Endothelial cell of hepatic sinusoid (primary cell): Measurements from ENCODE around the gene ASS1.

Experiments
- in situ Hi-C: cut with HindIII; loops from 2 replicates; pipeline ENCODE4 v1.10.0; 2017; ENCODE audit warnings: low sequenced_read_pairs

The ASS1 gene

GRCh38 chr9:130493021-130493420, 48.3 kb downstream of the ASS1 start:
- in situ Hi-C loops = no loop called here

DNA sequence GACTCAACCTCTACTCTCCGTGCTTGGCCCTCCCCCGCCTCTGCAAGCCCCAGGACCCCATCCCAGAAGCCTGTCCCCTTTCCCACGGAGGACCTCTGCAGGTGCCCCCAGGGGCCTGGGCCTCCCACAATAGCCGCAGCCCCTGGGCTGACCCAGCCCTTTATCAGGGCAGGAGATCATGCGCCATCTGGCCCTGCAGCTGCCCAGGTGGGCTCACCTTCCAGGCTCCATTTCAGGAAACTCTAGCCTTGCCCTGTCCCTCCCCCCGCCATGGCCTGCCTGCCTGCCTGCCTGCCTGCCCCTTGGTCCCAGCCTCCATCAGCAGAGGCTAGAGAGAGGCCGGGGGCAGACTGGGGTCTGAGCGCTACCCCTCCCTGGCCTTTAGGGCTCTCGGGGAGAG, 48.7 kb downstream of the ASS1 start:
- in situ Hi-C loops = no loop called here

- in situ Hi-C loops = no loop called here
Measured at GRCh38 chr9:130495067-130495466, 50.3 kb downstream of the ASS1 start.

- in situ Hi-C loops = no loop called here
Measured at GRCh38 chr9:130497139-130497538, 52.4 kb downstream of the ASS1 start.

DNA sequence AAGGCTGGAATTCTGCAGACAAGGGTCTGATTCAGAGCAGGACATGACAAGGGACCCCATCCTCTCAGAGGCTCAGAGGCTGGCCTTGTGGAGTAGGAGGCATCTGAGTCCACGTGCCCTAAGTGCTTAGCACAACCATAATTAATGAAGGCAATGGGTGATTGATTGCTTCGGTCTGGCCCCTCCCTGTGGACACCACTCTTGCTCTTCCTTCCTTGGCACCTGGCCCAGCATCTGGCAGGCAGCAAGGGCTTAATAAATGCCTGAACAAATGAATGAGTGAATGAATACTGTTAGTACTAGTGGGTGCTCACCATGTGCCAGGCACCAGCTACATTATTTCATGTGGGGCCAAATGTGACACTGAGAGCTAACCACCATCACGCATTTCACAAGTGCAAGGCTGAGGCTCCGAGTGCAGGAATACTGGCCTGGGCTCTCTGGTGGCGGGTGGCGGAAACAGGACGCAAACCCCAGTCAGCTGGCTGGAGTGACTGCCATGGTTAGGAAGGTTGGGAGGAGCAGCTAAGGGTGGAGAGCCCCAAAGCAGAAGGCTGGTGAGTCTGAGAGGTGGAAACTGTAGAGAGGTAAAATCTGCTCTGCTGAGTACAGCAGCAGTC, 53.6 kb downstream of the ASS1 start:
- in situ Hi-C loops = no loop called here

DNA sequence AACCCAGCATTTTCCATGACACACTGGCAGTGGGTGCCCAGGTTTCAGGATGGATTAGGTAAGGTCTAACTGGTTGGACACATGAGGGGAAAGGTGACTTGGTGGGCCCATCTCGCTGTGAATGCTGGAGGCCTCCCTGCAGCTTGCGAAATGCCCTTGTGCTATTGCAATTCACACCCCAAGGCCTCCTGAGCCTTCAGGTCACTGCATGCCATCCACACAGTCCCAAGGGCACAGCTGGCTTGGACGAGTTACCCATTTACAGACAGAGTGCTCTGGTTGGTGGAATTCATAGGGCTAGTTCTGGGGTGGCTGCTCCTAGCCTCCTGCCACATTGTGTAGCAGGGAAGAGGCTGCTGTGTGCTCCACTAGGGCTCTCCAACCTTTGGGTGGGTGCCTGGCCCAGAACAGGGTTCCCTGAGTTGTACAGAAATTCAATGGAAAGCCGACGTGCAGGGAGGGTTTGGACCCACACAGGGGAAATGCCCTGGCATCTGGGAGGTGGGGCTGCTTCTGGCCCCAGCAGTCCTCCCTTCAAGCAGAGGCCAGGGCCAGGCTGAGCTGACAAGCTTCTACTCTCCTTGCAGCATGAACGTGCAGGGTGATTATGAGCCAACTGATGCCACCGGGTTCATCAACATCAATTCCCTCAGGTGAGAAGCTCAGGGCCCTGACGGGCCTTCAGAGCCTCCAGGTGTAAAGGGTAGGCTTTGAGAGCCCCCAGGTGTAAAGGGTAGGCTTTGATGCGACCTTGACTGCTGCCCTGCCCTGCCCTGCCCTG, 54.3 kb downstream of the ASS1 start:
- in situ Hi-C loops = no loop called here

DNA sequence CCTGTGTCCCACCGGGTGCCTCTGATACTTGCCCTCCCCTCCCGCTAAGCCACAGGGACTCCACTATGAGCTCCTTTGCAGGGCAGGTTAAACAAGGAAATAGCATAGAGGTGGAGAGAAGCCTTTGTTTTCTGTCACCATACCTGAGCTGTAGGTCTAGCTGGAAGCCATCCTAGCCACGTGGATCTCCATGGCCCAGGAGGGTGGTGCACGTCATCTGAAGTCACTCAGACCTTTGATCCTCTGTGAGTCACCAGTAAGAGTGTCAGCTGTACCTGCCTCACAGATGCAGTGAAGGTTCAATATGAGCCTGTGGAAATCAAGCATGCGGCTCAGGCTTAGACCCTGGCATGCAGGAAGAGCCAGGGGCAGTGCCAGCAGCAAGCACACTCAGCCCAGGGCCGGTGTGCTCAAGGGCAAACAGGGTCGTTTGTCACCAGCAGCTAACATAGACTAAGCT, 55.1 kb downstream of the ASS1 start:
- in situ Hi-C loops = no loop called here

- in situ Hi-C loops = no loop called here
Measured at GRCh38 chr9:130500340-130501180, 55.8 kb downstream of the ASS1 start.

DNA sequence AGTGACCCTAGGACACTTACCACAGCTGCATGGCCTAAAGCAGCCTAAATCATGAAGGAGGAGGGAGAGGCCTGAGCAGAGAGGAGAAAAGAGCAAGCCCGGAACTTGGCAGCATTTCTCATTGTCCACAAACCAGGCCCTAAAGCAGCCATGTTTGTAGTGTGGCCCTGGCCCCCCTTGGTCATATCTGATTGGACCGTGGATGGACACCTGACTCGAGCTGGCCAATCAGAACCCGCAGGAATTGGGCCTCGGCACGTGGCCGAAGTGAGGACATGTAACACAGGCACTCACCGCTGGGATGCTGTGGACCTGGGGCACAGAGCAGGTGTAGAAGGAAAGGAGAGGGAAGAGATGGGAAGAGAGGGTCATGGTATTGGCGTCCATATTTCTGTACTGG, 56.9 kb downstream of the ASS1 start:
- in situ Hi-C loops = no loop called here

- in situ Hi-C loops = no loop called here
Measured at GRCh38 chr9:130508218-130508617, 63.5 kb downstream of the ASS1 start.

DNA sequence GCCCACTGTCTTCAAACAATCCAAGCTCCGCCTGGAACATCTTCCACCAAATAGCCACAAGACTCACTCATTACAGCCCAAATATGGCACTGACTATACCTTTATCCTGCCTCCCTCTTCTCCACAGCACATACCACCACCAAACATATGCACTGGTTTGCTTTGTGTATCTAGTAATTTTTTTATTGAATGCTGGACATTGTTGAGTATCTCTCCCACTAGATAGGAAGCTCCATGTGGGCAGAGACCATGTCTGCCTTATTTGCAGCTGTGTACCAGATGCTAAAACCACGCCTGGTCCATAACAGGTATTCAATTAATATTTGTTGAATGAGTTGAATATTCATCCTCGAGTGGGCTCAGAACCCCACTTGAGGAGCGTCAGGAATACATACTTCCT, 67.4 kb downstream of the ASS1 start:
- in situ Hi-C loops = no loop called here

DNA sequence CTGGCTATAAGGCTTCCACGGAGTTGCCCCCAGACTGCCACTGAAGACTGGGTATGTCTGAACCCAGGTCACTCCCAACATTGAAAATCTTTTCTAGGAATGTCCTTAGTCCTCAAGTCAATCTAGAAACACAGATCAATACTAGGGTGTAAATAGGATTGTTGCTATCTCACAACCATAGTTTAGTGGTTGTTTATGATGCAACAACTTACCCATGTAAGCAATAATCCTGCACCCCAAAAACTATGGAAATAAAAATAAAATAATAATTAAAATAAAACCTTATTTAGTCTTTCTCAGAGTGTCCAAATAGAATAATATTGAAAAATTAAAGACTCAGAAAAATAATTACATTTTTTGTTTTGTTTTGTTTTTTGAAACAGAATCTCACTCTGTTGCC, 68.3 kb downstream of the ASS1 start:
- in situ Hi-C loops = no loop called here

- in situ Hi-C loops = no loop called here
Measured at GRCh38 chr9:130518233-130518632, 73.5 kb downstream of the ASS1 start.

- in situ Hi-C loops = no loop called here
Measured at GRCh38 chr9:130518943-130519799, 74.4 kb downstream of the ASS1 start.

DNA sequence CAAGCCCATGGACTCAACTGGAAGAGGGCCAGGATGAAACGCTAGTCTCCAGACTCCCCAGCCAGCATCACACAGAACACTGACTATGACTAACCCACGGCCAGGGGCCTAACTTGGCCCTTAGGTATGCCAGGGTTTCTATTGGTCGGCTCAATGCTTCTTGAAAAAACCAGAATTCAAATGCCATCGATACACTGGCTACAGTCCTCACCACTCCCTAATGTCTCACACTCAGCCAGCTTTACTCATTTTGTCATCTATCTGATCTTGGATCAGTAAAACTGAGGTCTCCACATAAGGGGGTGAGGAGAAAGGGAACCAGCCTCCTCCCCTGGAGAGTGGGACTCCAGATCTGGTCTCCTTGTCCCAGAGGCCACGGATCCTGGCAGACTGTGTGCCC, 75.2 kb downstream of the ASS1 start:
- in situ Hi-C loops = no loop called here

DNA sequence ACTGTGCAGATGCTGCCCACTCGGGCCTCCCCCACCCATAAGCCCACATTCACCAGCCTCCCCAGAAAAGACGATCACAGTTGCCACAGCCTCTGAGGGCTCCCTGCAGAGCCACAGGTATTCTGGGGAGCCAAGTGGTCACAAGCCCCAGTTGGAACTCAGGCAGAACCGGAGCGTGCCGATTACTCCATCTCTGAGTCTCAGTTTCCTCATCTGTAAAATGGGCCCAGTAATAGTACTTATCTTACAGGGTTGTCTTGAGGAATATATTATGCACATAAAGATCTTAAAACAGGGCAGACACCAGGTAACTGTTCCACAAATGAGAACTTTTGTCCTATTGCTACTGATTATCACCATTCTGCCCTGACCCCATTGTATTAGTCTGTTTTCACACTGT, 77.0 kb downstream of the ASS1 start:
- in situ Hi-C loops = no loop called here

DNA sequence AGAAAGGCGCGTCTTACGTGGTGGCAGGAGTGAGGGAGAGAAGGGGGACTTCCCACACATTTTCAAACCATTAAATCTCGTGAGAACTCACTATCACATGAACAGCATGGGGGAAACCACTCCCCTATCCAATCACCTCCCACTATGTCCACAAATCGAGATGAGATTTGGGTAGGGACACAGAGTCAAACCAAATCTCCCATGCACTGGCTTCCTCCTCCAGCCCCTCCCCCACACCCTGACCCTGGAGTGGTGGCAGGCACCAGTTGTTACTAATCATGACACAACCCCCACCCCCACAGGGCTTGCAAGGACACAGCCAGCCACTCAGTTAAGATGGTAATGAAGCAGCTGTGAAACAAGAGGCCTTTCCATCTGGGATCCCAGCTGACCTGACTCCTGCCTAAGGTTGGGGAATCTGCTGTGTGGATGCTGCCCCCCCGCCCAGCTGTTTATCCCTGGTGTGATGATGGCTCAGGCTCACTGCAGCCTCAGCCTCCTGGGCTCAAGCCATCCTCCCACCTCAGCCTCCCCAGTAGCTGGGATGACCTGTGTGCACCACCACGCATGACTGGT, 77.6 kb downstream of the ASS1 start:
- in situ Hi-C loops = no loop called here

DNA sequence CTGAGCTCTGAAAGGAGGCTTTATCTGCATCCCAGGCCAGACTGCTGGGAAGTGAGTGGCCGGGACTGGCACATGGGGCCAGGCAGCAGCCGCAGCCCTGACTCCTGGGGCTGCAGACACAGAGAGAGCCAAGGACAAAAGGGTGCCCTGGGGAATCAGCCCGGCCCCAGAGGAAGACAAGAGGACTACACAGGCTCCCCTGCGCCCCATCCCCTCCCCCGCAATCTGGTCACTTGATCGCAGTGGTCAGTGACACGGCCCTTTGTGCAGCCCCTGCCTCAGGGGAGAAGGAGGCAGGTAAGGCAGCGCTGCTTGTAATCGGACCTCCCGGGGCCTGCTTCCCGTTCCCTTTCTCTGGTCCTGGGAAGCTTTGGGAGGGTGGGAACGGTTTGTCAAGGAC, 79.2 kb downstream of the ASS1 start:
- in situ Hi-C loops = no loop called here

DNA sequence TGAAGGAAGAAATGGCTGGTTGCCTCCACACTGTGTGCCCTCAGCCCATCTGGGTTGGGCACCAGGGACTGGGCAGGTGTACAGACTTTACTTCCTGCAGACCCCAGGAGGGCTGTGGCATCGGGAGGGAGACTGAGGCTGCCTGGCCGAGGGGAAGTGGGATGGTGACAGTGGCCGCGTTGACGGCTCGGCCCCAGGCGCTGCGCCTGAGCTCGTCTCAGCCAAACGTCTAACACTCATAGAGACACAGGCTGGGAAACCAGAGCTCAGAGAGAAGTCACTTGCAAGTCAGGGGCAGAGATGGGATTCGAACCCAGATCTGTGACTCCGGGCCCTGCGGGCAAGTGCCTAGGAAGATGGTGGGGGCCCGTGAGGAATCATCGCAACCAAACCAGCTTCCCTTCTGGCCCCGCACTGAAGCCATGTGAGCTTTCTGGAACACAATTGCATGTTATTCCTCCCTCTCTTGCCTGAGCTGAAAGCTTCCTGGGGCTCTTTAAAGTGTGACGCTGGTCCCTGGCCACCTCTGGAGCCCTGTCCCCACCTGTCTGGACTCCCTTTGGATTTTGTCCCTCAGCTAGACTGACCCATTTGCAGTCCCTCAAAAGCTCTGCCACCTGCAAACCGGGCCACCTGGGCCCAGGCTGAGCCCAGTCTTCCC, 81.6 kb downstream of the ASS1 start:
- in situ Hi-C loops = no loop called here
